Amygdala (tissue), 56 donors: ENCODE results near the gene DMAC2L.
A peak's percentile ranks its signal among the peaks of the same experiment; 100 is the strongest.
"Not testable (repeated sequence)": the region's sequence is repeated elsewhere in the genome, so short reads cannot be mapped to it uniquely, and the experiment has no call there.

Source experiments
- DNase-seq, 56 donors: peaks; one replicate each; lab custom pipeline; 2025; lab: John Stamatoyannopoulos, UW

DMAC2L gene

DNA sequence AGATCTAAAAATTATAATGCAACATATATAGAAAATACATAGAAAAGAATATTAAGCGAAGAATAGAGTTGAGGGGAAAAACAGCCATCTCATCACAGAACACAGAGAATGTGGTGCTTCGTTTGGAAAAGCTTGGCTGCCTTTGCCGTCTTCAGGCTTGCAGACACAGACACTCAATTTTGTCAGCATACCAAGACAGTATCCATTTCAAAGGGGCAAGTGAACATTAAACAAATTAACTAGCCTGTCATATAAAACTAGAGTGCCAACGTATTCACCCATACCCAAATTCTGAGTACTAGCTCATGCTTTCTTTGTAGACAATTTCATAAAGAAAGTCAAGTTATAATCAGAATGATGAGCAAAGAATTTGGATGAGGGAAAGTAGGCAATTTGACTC, 40.5 kb downstream of the DMAC2L start:
- no peak for DNase-seq

DNA sequence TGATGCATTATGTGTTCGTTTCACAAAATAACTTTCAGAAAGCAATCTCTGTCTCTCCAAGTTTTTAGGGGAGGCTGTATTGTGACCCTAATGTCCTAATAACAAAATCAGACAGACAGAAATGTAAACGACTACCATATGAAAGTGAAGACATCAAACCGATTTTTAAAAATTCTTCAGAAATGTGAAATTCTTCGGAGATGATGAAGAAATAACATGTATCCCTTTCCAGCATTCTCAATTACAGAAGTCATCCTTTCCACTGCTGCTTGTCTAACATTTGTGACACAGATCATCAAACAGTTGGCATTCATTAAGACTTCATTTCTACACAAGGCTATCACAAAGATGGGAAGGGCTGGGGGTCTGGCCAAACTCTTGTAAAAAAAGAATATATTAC, 41.0 kb downstream of the DMAC2L start:
- DNase-seq: no peak

DNA sequence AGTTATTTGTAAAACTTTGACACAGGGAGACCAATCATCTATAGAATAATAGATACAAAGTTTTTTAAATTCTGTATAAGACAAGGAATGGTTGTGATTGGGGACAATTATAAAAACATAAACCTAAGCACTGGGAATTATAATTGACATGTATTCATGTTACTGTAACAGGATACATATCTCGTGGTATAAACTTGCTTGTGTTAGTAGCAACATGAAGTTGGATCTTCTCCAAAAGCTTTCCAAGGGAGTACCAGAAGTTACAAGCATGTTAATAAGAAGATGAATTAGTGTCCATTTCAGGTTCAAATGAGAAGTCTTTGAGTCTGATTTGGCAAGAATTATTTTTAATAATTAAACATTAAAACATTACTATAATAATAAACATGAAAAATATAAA, 42.4 kb downstream of the DMAC2L start:
- DNase-seq: no peak

DNA sequence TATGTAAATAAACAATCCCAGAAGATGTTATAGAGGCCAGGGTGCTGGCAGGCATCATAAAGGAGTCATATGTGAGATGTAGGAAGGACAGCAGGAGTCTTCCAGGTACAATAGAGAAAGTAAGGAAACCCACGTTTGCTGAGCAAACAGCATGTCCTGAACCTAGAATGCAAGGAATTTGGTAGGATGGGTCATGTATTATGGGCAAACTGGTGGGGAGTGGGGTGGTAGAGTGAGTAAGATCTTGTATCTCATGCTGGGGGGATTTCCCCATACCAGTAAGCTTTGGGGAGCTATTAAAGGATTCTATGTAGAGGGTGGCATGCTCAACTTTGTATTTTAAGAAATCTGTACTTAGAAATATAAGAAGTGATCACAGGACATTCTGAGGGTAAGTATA, 43.6 kb downstream of the DMAC2L start:
- no peak for DNase-seq

DNA sequence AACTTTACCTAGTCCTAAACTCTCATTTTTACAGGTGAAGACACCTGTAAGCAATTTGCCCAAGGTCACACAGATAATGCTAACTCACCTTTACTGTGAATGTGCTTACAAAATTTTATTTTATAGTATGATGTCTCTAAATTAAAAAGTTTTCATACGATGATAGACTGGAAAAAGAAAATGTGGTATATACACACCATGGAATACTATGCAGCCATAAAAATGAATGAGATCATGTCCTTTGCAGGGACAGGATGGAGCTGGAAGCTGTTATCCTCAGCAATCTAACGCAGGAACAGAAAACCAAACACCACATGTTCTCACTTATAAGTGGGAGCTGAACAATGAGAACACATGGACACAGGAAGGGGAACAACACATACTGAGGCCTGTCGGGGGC, 44.2 kb downstream of the DMAC2L start:
- not testable (repeated sequence) for DNase-seq

DNA sequence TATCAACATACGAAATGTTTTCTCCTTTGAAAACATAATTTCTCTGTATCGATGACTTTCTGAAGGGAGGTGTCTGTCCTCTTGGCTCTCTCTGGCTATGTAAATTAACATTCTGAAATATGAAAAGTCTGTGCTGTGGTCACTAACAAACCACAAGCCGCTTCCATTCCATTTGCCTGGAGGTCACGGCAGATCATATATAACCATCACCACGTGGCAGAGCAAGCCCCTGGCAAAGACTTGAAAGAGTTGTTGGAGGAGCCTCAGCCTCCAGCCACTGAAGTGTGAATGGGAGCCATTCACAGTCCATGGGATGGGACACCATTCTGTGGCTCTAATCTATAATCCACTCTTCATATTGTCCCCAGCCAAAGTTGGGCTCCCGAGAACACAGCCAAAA, 45.0 kb downstream of the DMAC2L start:
- no peak for DNase-seq

DNA sequence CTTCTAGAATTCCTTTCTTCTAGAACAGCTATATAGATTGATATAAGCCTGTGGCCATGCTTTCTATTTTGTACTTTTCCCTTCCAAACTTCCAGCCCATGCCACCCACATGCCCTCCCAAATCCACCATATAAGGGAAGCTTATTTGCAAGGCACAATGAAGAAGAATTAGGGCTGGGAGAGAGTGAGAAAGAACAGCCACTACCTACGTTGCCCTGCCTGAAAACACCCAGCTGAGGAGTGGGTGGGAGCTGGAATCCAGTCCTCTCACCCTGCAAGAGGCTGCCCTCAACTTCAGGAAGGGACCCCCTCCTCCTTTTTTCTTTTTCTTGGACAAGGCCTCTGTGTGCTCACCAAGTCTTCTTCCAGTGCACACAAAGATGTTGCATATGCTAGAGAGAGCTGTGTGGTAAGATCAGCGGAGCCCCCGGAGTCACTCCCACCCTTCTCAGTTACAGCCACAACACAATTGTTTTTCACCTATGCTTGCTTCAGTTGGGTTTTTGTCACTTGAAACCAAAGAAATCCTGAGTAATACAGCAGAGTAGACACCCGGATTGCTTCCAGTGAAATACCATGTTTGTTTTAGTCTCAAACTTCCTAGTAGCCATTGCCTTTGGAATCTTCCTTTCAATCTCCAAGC, 45.8 kb downstream of the DMAC2L start:
- peak in 6 of 56 donors; percentile 9 to 43 (median 33) for DNase-seq

DNA sequence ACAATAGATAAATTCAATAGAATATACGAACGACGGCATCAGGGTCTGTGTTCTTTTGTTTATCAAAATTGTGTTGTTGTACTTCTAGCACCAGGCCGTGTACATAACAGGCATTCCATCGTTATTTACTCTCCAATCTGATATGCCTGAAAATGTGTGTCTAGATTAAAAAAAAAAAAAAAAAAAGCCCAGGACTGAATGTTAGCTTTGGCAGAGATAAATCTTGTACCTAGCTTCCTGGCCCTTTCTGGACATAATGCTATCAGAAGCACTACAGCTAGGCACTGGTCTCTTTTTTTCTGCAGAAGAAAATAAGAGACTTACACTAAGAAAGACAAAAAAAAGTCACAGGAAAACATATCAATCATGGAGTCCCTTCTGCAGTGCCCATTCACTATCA, 47.5 kb downstream of the DMAC2L start:
- DNase-seq: no peak

DNA sequence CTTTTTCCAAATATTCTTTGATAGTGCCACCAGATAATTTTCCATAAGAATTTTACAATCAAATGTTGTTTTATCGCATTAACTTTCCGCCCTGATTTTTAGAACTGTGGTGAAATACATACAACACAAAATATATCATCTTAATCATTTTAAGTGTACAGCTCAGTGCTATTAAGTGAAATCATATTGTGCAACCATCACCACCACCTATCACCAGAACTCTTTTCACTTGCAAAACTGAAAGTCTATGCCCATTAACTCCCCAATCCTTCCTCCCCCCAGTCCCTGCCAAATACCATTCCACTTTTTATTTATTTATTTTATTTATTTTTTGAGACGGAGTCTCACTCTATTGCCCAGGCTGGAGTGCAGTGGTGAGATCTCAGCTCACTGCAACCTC, 48.0 kb downstream of the DMAC2L start:
- no peak for DNase-seq

DNA sequence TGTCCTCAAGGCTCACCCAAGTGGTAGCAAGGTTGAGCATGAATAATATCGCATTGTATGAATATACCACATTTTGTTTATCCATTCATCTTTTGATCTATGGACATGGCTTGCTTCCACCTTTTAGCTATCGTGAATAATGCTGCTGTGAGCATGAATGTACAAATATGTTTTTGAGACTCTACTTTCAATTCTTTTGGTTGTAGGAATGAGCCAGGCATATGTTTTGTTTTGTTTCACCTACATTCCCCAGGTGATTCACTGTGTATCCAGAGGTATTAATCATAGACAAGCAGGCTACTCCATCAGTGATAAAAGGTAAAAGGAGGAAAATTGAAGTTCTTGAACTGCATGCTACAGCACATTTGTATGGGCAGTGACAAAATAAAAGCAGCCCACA, 48.7 kb downstream of the DMAC2L start:
- DNase-seq: no peak

DNA sequence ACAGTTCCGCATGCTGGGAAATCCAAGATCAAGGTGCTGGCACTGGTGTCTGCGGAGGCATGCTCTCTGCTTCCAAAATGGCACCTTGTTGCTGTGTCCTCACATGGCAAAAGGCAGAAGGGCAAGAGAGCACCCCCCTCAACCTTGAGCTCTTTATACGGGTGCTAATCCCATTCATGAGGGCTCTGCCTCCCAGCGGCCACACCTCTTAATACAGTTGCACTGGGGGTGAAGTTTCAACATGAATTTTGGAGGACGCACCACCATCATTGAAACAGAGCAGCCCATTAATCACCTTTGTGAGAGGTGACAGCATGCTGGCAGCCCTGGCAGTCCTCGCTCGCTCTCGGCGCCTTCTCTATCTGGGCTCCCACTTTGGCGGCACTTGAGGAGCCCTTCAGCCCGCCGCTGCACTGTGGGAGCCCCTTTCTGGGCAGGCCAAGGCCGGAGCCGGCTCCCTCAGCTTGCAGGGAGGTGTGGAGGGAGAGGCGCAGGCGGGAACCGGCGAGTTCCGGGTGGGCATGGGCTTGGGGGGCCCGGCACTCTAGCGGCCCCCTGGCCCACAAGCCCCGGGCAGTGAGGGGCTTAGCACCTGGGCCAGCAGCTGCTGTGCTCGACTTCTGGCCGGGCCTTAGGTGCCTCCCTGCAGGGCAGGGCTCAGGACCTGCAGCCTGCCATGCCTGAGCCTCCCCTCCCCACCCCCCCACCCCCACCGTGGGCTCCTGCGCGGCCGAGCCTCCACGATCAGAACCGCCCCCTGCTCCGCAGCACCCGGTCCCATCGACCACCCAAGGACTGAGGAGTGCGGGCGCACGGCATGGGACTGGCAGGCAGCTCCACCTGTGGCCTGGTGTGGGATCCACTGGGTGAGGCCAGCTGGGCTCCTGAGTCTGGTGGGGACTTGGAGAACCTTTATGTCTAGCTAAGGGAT, 49.6 kb downstream of the DMAC2L start:
- not testable (repeated sequence) for DNase-seq

DNA sequence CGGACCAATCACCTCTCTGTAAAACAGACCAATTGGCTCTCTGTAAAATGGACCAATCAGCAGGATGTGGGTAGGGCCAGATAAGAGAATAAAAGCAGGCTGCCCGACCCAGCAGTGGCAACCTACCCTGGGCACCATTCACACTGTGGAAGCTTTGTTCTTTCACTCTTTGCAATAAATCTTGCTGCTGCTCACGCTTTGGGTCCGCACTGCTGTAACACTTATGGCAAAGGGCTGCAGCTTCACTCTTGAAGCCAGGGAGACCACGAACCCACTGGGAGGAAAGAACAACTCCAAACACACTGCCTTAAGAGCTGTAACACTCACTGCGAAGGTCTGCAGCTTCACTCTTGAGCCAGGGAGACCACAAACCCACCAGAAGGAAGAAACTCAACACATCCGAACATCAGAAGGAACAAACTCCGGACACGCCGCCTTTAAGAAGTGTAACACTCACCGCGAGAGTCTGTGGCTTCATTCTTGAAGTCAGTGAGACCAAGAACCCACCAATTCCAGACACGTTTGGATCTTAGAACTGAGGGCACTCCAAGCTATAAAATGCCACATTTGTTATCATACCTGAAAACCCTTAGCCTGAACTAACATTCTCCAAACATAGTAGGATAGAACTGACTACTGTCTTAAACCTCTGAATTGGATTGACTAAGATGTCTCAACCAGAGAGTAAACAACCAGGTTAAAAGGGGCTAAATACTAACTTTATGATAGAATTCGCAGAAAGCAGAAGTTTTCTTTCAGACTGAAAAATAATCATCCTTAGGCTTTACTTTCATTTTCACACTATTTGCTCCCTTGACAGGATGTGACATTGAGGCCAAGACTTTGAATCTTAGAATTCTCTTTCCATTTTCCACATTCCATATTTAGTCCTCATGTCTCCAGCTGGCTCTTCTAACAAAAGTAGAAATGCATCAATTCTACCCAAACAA, 50.9 kb downstream of the DMAC2L start:
- DNase-seq: no peak

DNA sequence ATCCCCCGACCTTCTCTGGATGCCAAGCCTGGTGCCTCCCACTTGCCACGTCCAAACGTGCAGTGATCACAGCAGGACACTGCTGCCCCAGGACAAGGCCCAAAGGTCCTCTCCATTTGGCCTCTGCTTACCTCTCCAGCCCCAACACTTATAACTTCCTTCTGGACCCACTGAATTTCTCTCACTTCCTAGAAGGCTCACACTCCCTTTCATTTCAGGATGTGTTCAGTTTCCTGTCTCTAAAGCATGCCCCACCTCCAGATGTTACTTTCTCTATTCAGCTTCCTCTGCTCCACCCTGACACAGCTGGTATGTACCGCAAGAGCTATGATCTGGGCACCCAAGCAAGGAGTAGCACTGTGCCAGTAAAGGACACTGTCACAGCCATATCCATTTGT, 51.6 kb downstream of the DMAC2L start:
- no peak for DNase-seq

DNA sequence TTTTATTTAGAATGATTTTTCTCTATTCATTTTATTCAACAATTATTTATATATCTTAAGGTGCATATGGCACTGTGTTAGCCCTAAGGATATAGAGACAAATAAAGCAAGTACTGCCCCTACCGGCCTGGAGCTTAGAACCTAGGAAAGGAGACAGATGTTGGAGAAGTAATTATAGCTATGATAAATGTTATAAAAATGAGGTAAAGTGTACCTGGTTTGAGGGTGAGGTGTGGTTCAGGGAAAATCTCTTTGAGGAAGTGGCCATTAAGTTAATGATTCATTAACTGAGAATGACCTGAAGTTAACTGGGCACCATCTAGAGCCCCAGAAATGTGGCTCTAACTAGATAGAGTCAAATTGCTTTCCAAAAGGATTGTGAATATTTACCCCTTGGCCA, 52.7 kb downstream of the DMAC2L start:
- no peak for DNase-seq

DNA sequence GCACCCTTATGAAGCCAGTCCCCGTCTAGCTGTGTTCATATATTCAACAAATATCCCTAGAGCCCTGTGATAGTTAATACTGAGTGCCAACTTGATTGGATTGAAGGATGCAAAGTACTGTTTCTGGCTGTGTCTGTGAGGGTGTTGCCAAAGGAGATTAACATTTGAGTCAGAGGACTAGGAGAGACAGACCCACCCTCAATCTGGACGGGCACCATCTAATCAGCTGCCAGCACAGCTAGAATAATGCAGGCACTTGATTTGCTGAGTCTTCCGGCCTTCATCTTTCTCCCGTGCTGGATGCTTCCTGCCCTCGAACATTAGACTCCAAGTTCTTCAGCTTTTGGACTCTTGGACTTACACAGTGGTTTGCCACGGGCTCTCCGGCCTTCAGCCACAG, 53.4 kb downstream of the DMAC2L start:
- DNase-seq: not testable (repeated sequence)

DNA sequence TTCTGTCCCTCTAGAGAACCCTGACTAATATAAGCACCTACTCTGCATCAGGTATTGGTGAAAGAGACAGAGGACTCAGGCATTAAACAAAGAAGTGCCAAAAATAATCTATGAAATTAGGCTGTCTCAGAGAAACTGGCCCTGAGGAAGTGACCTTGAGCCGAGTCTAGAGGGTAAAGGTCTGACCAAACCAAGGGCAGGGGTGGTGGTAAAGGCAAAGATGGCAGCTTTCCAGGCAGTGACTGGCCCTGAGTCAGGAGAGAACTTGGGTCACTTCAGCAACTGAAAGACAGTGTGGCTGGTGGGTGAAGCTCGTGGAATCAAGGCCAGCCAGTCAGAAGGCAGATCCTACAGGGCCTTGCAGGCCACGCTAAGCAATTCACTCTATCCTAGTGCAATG, 54.0 kb downstream of the DMAC2L start:
- DNase-seq: no peak

DNA sequence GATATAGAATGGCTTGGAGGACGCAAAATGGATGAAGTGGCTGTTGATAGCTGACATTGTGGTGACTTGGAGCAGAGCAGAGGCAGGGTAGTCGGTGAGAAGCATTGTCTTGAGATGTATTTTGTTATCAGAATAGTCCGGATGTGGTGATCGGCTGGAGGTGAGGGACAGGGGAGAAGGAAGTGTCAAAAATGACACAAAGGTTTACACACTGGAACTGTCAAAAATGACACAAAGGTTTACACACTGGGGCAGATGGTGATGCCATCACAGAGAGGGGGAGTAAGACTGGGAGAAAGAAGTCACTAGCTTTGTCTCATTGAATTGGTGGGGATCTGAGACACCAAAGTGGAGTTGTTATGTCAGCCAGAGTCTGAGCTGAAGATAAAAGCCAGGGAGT, 54.5 kb downstream of the DMAC2L start:
- no peak for DNase-seq

DNA sequence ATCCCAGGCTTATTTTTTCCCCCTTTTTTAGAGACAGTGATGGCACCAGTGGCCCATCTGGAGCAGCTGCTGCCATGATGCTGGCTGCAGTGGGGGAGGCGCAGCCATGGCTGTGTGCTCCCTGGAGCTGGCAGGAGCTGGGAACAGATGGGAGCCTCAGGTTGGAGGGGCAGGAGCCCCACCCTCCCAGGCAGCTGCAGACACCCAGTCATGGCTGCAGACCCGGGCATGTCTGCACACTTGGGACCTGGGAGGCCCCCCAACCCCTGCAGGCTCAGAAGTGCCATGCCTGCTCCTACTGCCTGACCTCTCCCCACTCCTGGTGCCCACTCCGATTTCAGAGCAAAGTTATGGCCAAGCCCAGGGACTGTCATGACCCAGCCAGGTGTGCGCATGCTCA, 59.4 kb downstream of the DMAC2L start:
- DNase-seq: no peak

DNA sequence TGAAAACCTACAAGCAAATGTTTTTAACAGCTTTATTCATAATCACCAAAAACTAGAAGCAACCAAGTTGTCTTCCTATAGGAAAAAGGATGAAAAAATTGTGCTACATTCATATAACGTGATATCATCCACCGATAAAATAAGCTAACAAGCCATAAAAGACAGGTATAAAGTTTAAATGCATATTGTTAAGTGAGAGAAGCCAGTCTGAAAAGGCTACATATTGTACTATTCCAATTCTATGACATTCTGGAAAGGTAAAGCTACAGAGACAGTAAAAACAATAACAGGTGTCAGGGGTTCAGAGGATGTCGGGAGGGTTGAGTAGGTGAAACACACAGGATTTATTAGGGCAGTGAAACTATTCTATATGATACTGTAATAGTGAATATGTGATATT, 61.8 kb downstream of the DMAC2L start:
- DNase-seq: no peak

DNA sequence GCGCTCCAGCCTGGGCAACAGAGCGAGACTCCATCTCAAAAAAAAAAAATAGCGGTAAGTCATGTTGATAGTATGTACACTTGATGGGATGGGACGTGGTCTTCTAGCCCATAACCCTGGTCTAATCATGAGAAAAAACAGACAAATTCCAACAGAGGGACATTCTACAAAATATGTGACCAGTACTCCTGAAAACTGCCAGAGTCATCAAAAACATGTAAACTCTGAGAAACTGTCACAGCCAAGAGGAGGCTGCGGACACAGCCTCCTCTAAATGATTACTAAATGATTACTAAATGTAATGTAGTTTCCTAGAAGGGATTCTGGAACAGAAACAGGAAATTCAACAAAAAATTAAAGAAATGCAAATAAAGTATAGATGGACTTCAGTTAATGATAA, 63.6 kb downstream of the DMAC2L start:
- no peak for DNase-seq
